Choroid plexus epithelial cell (primary cell): ENCODE data around the gene TSC22D2.

Experiments
- DNase-seq: peaks from one replicate; pipeline ENCODE4 v3.0.0-alpha.2; 2010; ENCODE audit warnings: low read depth
- H3K4me3 ChIP-seq: 2 replicates; pipeline ENCODE4 v1.5.1; 2011; ENCODE audit warnings: low read depth, mild to moderate bottlenecking, control low read depth, low read length, moderate library complexity
- CTCF ChIP-seq: conservative IDR thresholded peaks from 2 replicates; pipeline ENCODE4 v1.5.1; 2011; ENCODE audit warnings: low read depth, mild to moderate bottlenecking, control low read depth, inconsistent platforms, low read length, moderate library complexity

The TSC22D2 gene

GRCh38 chr3:150396491-150396890 is 11.6 kb upstream of the TSC22D2 start:
- no peak for DNase-seq
- no peak for TF ChIP-seq CTCF
- no peak overlapping the region for H3K4me3 ChIP-seq

GRCh38 chr3:150396956-150397550 is 11.0 kb upstream of the TSC22D2 start:
- no peak overlapping the region for H3K4me3 ChIP-seq
- no peak for DNase-seq
- TF ChIP-seq CTCF: no peak

GRCh38 chr3:150399060-150399459 is 9.0 kb upstream of the TSC22D2 start:
- TF ChIP-seq CTCF: no peak
- no peak for DNase-seq
- H3K4me3 ChIP-seq: no peak overlapping the region

- no peak for DNase-seq
- no peak for TF ChIP-seq CTCF
These were observed 6.8 kb upstream of the TSC22D2 start for GRCh38 chr3:150401285-150401684.

GRCh38 chr3:150402217-150402616 is 5.9 kb upstream of the TSC22D2 start:
- DNase-seq: no peak
- H3K4me3 ChIP-seq: no peak overlapping the region
- no peak for TF ChIP-seq CTCF

More at GRCh38 chr3:150401285-150401684, 6.8 kb upstream of the TSC22D2 start:
- H3K4me3 ChIP-seq: no peak overlapping the region

GRCh38 chr3:150404023-150404422 is 4.1 kb upstream of the TSC22D2 start:
- DNase-seq: no peak
- H3K4me3 ChIP-seq: no peak overlapping the region
- TF ChIP-seq CTCF: no peak

- no peak for TF ChIP-seq CTCF
- H3K4me3 ChIP-seq: peak overlapping the region; percentile 95
- no peak for DNase-seq
These were observed 869 bp upstream of the TSC22D2 start for GRCh38 chr3:150407051-150407807.
